Endodermal cell (in vitro differentiated cells): ENCODE results near the gene GDAP1L1. TPM values are rescaled to one million over a fixed set of nuclear protein-coding genes. Genes with fewer than 3 reads are reported as not detected.

Source experiments
- DNase-seq: peaks from one replicate; pipeline ENCODE4 v3.0.0-alpha.2; 2017
- H3K27ac ChIP-seq: 2 replicates; pipeline ENCODE4 v1.5.1; 2013; ENCODE audit warnings: mild to moderate bottlenecking, low read depth, low read length, moderate library complexity
- H3K27me3 ChIP-seq: 2 replicates; pipeline ENCODE4 v1.6.1; 2013; ENCODE audit warnings: mild to moderate bottlenecking, low read length, moderate library complexity; ENCODE audit not compliant: insufficient read depth, control insufficient read depth, poor library complexity, severe bottlenecking
- H3K36me3 ChIP-seq: 2 replicates; pipeline ENCODE4 v1.7.0; 2013; ENCODE audit warnings: mild to moderate bottlenecking, low read length, moderate library complexity; ENCODE audit not compliant: control insufficient read depth, insufficient read depth
- H3K4me1 ChIP-seq: one replicate; pipeline ENCODE4 v1.7.0; 2013; ENCODE audit warnings: low read length; ENCODE audit not compliant: control insufficient read depth, insufficient read depth
- H3K4me3 ChIP-seq: 2 replicates; pipeline ENCODE4 v1.5.1; 2013; ENCODE audit warnings: mild to moderate bottlenecking, low read length, moderate library complexity
- H3K9ac ChIP-seq: 2 replicates; pipeline ENCODE4 v1.6.1; 2013; ENCODE audit warnings: mild to moderate bottlenecking, low read length, moderate library complexity; ENCODE audit not compliant: poor library complexity, severe bottlenecking; ENCODE audit errors: extremely low read depth
- H3K9me3 ChIP-seq: 2 replicates; pipeline ENCODE4 v1.6.1; 2013; ENCODE audit warnings: mild to moderate bottlenecking, low read length, moderate library complexity; ENCODE audit not compliant: control insufficient read depth
- H3K27ac Mint-ChIP-seq: 2 replicates; pipeline ENCODE4 v1.8.0; 2020; ENCODE audit warnings: mixed read lengths
- H3K27me3 Mint-ChIP-seq: 2 replicates; pipeline ENCODE4 v1.8.0; 2021; ENCODE audit warnings: mild to moderate bottlenecking, mixed read lengths; ENCODE audit not compliant: insufficient read depth
- H3K36me3 Mint-ChIP-seq: 2 replicates; pipeline ENCODE4 v1.8.0; 2020; ENCODE audit warnings: low read depth, mixed read lengths
- H3K4me1 Mint-ChIP-seq: 2 replicates; pipeline ENCODE4 v1.8.0; 2020; ENCODE audit warnings: mixed read lengths
- H3K4me3 Mint-ChIP-seq: 2 replicates; pipeline ENCODE4 v1.8.0; 2020; ENCODE audit warnings: mild to moderate bottlenecking, moderate library complexity, mixed read lengths
- H3K9me3 Mint-ChIP-seq: 2 replicates; pipeline ENCODE4 v1.8.0; 2020; ENCODE audit warnings: mild to moderate bottlenecking, mixed read lengths
- CTCF ChIP-seq: fragments of 200-600 bp; sonication (generic); conservative IDR thresholded peaks from 2 replicates; pipeline ENCODE4 v1.5.0; 2021; ENCODE audit warnings: antibody characterized with exemption, mild to moderate bottlenecking
- WGBS, 2 experiments: methylation state at CpG; one replicate each; pipeline versions ENCODE4 v1.1.5 to v1.1.7; 2013; ENCODE audit warnings: missing lambda C conversion rate in 2 of 2, mixed read lengths in 1 of 2; ENCODE audit not compliant: insufficient coverage in 1 of 2, insufficient read length in 1 of 2; 5-methylcytosine and 5-hydroxymethylcytosine counted together
- total RNA-seq, 2 donors: library from RNA; stranded (reverse); fragmentation: NEBNext Ultra II Directional in 1 of 2; extraction: Animal tissue kit (Norgen Biotek cat#: 25700) in 1 of 2; gene quantifications; 2 replicates in 1 of 2; 3 replicates in 1 of 2; pipeline ENCODE4 v1.2.1, GENCODE V29; 2021

The GDAP1L1 gene
- total RNA-seq, 2 donors from 2014 or later: 1.9 TPM; not detected in 1

- peaks cover 5% of the 10 kb centered on the region for H3K4me1 Mint-ChIP-seq
- no peak for DNase-seq
- Histone ChIP-seq H3K4me1 (peaks cover 2% of the 10 kb centered on the region), H3K4me3 (no peak overlapping the region), H3K27me3 (no peaks in the 10 kb centered on the region), H3K27ac (no peak overlapping the region), H3K9me3 (no peaks in the 10 kb centered on the region), H3K36me3 (peaks cover 96% of the 10 kb centered on the region), H3K9ac (no peak overlapping the region)
- no peaks in the 10 kb centered on the region for H3K9me3 Mint-ChIP-seq
- whole genome bisulfite sequencing, 2 experiments: 90 to 94% methylated on average over 3 to 4 of the region's 4 CpGs
- no peaks in the 10 kb centered on the region for H3K27me3 Mint-ChIP-seq
- peaks cover 67% of the 10 kb centered on the region for H3K36me3 Mint-ChIP-seq
- no peak overlapping the region for H3K4me3 Mint-ChIP-seq
- TF ChIP-seq CTCF: no peak
- no peak overlapping the region for H3K27ac Mint-ChIP-seq
These were observed 46.7 kb upstream of the GDAP1L1 start for GRCh38 chr20:44200371-44200770.

- H3K9me3 Mint-ChIP-seq: no peaks in the 10 kb centered on the region
- H3K36me3 Mint-ChIP-seq: peaks cover 69% of the 10 kb centered on the region
- 72% methylated on average over 2 of the region's 2 CpGs; no CpG with 5 or more reads in 1 of the 2 experiments for WGBS, 2 experiments
- TF ChIP-seq CTCF: no peak
- Histone ChIP-seq H3K36me3 (peaks cover 97% of the 10 kb centered on the region), H3K27ac (no peak overlapping the region), H3K4me1 (no peaks in the 10 kb centered on the region), H3K9ac (no peak overlapping the region), H3K9me3 (no peaks in the 10 kb centered on the region), H3K27me3 (no peaks in the 10 kb centered on the region), H3K4me3 (no peak overlapping the region)
- no peak for DNase-seq
- no peaks in the 10 kb centered on the region for H3K4me1 Mint-ChIP-seq
- no peaks in the 10 kb centered on the region for H3K27me3 Mint-ChIP-seq
- no peak overlapping the region for H3K4me3 Mint-ChIP-seq
- H3K27ac Mint-ChIP-seq: no peak overlapping the region
These were observed 46.1 kb upstream of the GDAP1L1 start for GRCh38 chr20:44200983-44201382.

GRCh38 chr20:44203161-44203560, 43.9 kb upstream of the GDAP1L1 start:
- no peak overlapping the region for H3K4me3 ChIP-seq
- no peak overlapping the region for H3K27ac Mint-ChIP-seq
- H3K27ac ChIP-seq: no peak overlapping the region
- no peak for DNase-seq
- H3K4me1 ChIP-seq: no peaks in the 10 kb centered on the region
- peaks cover 9% of the 10 kb centered on the region for H3K4me1 Mint-ChIP-seq
- H3K9me3 Mint-ChIP-seq: no peaks in the 10 kb centered on the region
- no peak overlapping the region for H3K4me3 Mint-ChIP-seq
- no peaks in the 10 kb centered on the region for H3K27me3 Mint-ChIP-seq
- 100% methylated on average over 1 of the region's 2 CpGs for WGBS, 2 experiments
- peaks cover 89% of the 10 kb centered on the region for H3K36me3 ChIP-seq
- H3K9me3 ChIP-seq: no peaks in the 10 kb centered on the region
- TF ChIP-seq CTCF: no peak
- no peaks in the 10 kb centered on the region for H3K27me3 ChIP-seq
- no peak overlapping the region for H3K9ac ChIP-seq
- peaks cover 59% of the 10 kb centered on the region for H3K36me3 Mint-ChIP-seq
